Psoas muscle (tissue), 8 donors: Measurements from ENCODE around the gene PPP1R12A. TPM values are rescaled to one million over a fixed set of nuclear protein-coding genes. Genes with fewer than 3 reads are reported as not detected.

Experiments
- ATAC-seq, 4 donors: fragments of 200-7000 bp; cut with Tn5 transposase; one replicate each; pipeline ENCODE4 v1.9.1; 2020; ENCODE audit warnings: moderate library complexity in 3 of 4, mild to moderate bottlenecking in 2 of 4
- DNase-seq, 2 donors: peaks; one replicate each; pipeline ENCODE4 v3.0.0-alpha.2; 2020
- H3K27ac ChIP-seq: fragments of 200-600 bp; one replicate; pipeline ENCODE4 v1.8.0; 2022
- H3K27me3 ChIP-seq, 3 donors: fragments of 200-600 bp in 1 of 3; one replicate each; pipeline versions ENCODE4 v1.6.1 to v1.8.0; 2013 to 2022; ENCODE audit warnings: low read length in 2 of 3, mild to moderate bottlenecking in 2 of 3, moderate library complexity in 1 of 3; ENCODE audit not compliant: insufficient read depth in 3 of 3
- H3K36me3 ChIP-seq, 2 donors: fragments of 200-600 bp in 1 of 2; one replicate each; pipeline versions ENCODE4 v1.6.1 to v1.8.0; 2013 to 2022; ENCODE audit warnings: low read depth in 1 of 2, mild to moderate bottlenecking in 1 of 2, moderate library complexity in 1 of 2; ENCODE audit not compliant: insufficient read depth in 1 of 2
- H3K4me1 ChIP-seq: fragments of 200-600 bp; one replicate; pipeline ENCODE4 v1.8.0; 2022
- H3K4me3 ChIP-seq: fragments of 200-600 bp; one replicate; pipeline ENCODE4 v1.8.0; 2022; ENCODE audit warnings: mild to moderate bottlenecking
- H3K9me3 ChIP-seq: fragments of 200-600 bp; one replicate; pipeline ENCODE4 v1.8.0; 2022
- CTCF ChIP-seq: fragments of 200-600 bp; IDR thresholded peaks from one replicate; pipeline ENCODE4 v1.8.0; 2022; ENCODE audit warnings: antibody characterized with exemption
- WGBS, 3 donors: extraction: QIAGEN DNeasy Blood & Tissue Kit; methylation state at CpG; one replicate each; pipeline versions ENCODE4 v1.1.6 to v1.1.7; 2013; 5-methylcytosine and 5-hydroxymethylcytosine counted together
- intact Hi-C, 2 donors: fragments of 100-400 bp; cut with DNase I; formaldehyde crosslinking; loops; one replicate each; pipeline versions ENCODE4 v1.11.0 to v1.14.2; 2022
- polyA plus RNA-seq, 3 donors: library from polyadenylated mRNA; stranded (reverse); fragments of 200-250 nt; gene quantifications; one replicate each; pipeline ENCODE4 v1.2.3, GENCODE V29; 2013
- total RNA-seq, 4 donors: library from RNA; stranded (reverse); fragmentation: NEBNext Ultra II Directional in 2 of 4; extraction: Animal tissue kit (Norgen Biotek cat#: 25700) in 2 of 4; gene quantifications; one replicate each; pipeline versions ENCODE4 v1.2.1 to v1.2.4, GENCODE V29; 2021 to 2023
- donor health status: healthy with polysubstance abuse.
- donor health status: DM: no; HTN: no; CAD: no; lungs with moderate emphysema.
- donor health status: Bipolar disorder and iron deficiency.
- donor health status: healthy.
- donor health status: DM: yes; HTN: yes; CAD: no.
- donor health status: DM: no; HTN: no; CAD: no.
- donor health status: DM: no; HTN: no; CAD: no.
- donor health status: DM: yes; HTN: yes; CAD: no.

PPP1R12A gene
- total and polyA plus RNA-seq, 7 donors: 9.5 to 51.2 (median 37.8) TPM

GRCh38 chr12:79850610-79851299, 84.1 kb downstream of the PPP1R12A start:
- no peak overlapping the region for H3K27ac ChIP-seq
- H3K4me1 ChIP-seq: peaks cover 4% of the 10 kb centered on the region
- H3K27me3 ChIP-seq: no peaks in the 10 kb centered on the region
- intact Hi-C loops: no loop called here
- ATAC-seq (no peak), DNase-seq (no peak)
- no peaks in the 10 kb centered on the region for H3K36me3 ChIP-seq
- TF ChIP-seq CTCF: no peak
- no peak overlapping the region for H3K4me3 ChIP-seq
- no peaks in the 10 kb centered on the region for H3K9me3 ChIP-seq
- 89 to 93% (median 92%) methylated on average over 1 of the region's 1 CpG for WGBS, 3 donors

GRCh38 chr12:79848339-79848738, 86.6 kb downstream of the PPP1R12A start:
- H3K4me3 ChIP-seq: no peak overlapping the region
- no peaks in the 10 kb centered on the region for H3K9me3 ChIP-seq
- no peaks in the 10 kb centered on the region for H3K27me3 ChIP-seq
- DNase-seq (no peak), ATAC-seq (no peak)
- 43 to 58% (median 47%) methylated on average over 4 of the region's 4 CpGs for WGBS, 3 donors
- peaks cover 0 to 15% of the 10 kb centered on the region in 2 donors for H3K36me3 ChIP-seq
- no peak overlapping the region for H3K27ac ChIP-seq
- intact Hi-C loops: loop anchor here in 1 of 2 donors (10.0 kb wide), 1 partner anchor 86 kb away; the partner anchor contains the start of gene PPP1R12A
- TF ChIP-seq CTCF: no peak
- peaks cover 4% of the 10 kb centered on the region for H3K4me1 ChIP-seq

- intact Hi-C loops: loop anchor here in 1 of 2 donors (10.0 kb wide), 1 partner anchor 87 kb away; the partner anchor contains the start of gene PPP1R12A
- no peak for TF ChIP-seq CTCF
- Histone ChIP-seq H3K27me3 (no peaks in the 10 kb centered on the region), H3K9me3 (no peaks in the 10 kb centered on the region), H3K36me3 (peaks cover 0 to 15% of the 10 kb centered on the region in 2 donors), H3K4me3 (no peak overlapping the region), H3K27ac (no peak overlapping the region), H3K4me1 (peaks cover 8% of the 10 kb centered on the region)
- WGBS, 3 donors: 46 to 68% (median 68%) methylated on average over 1 of the region's 1 CpG
- DNase-seq (no peak), ATAC-seq (no peak)
Measured at GRCh38 chr12:79847417-79847816, 87.5 kb downstream of the PPP1R12A start.

- Histone ChIP-seq H3K4me3 (no peak overlapping the region), H3K27me3 (no peaks in the 10 kb centered on the region), H3K9me3 (no peaks in the 10 kb centered on the region), H3K36me3 (peaks cover 0 to 15% of the 10 kb centered on the region in 2 donors), H3K4me1 (peaks cover 8% of the 10 kb centered on the region), H3K27ac (no peak overlapping the region)
- no peak for ATAC-seq
- no peak for TF ChIP-seq CTCF
- intact Hi-C loops: loop anchor here in 1 of 2 donors (10.0 kb wide), 1 partner anchor 90 kb away; the partner anchor contains the start of gene PPP1R12A
- no peak for DNase-seq
Measured at GRCh38 chr12:79844693-79845092, 90.2 kb downstream of the PPP1R12A start.
